Ascending aorta (tissue), 2 donors: ENCODE results near the gene DTWD2. TPM values are rescaled to one million over a fixed set of nuclear protein-coding genes. Genes with fewer than 3 reads are reported as not detected.
"Not testable (repeated sequence)": the region's sequence is repeated elsewhere in the genome, so short reads cannot be mapped to it uniquely, and the experiment has no call there.

Experiments
- DNase-seq, 2 donors: peaks; one replicate each; pipeline ENCODE4 v3.0.0-alpha.2; 2019; ENCODE audit warnings: low spot score in 2 of 2
- H3K27ac ChIP-seq, 2 donors: fragments of 200-600 bp; sonication (generic); one replicate each; pipeline ENCODE4 v1.5.1; 2016 to 2017; ENCODE audit warnings: mild to moderate bottlenecking in 1 of 2
- H3K27me3 ChIP-seq: fragments of 200-600 bp; sonication (generic); one replicate; pipeline ENCODE4 v1.5.1; 2017
- H3K36me3 ChIP-seq, 2 donors: fragments of 200-600 bp; sonication (generic); one replicate each; pipeline ENCODE4 v1.5.1; 2016
- H3K4me1 ChIP-seq, 2 donors: fragments of 200-600 bp; sonication (generic); one replicate each; pipeline ENCODE4 v1.5.1; 2016 to 2017; ENCODE audit warnings: mild to moderate bottlenecking in 1 of 2
- H3K4me3 ChIP-seq, 2 donors: fragments of 200-600 bp; sonication (generic); one replicate each; pipeline ENCODE4 v1.5.1; 2016 to 2017; ENCODE audit warnings: mild to moderate bottlenecking in 1 of 2
- H3K9me3 ChIP-seq, 2 donors: fragments of 200-600 bp; sonication (generic); one replicate each; pipeline ENCODE4 v1.5.1; 2016
- intact Hi-C: fragments of 100-400 bp; cut with DNase I; formaldehyde crosslinking; loops from one replicate; pipeline ENCODE4 v1.15.1; 2023
- total RNA-seq: library from RNA; depleted of rRNA; stranded (reverse); fragments of >200 nt; gene quantifications from one replicate; pipeline ENCODE4 v1.1.0, GENCODE V29; 2016
- TF ChIP-seq, protein P1 (sequence below), 3 experiments: fragments of 200-600 bp in 2 of 3; fragments of 450-650 bp in 1 of 3; sonication (generic) in 2 of 3; IDR thresholded peaks; one replicate each; pipeline ENCODE4 v1.5.1; 2016 to 2019; ENCODE audit warnings: antibody characterized with exemption in 3 of 3, mild to moderate bottlenecking in 1 of 3, moderate library complexity in 1 of 3

DTWD2 gene
- total RNA-seq, 1 donor from 2014 or later = 0.11 TPM

DNA sequence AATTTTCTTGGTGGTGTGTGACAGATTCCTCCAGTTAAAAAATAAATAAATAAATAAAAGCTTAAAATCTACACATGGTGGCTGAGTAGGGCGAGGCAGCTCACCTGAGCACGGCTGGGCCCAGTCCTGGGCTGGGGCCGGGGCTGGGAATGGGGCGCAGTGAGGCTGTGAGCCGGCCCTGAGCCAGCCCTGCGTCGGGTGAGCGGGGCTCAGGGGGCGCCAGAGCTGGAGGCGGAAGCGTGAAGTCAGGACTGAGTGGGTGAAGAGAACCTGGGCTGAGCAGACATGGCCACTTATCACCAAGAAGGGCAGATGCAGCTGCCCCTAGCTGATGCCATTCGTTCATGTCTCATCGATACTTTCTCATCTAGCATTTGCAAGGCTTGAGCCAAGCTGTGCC is 22.8 kb upstream of the DTWD2 start:
- Histone ChIP-seq H3K4me3 (no peak overlapping the region), H3K36me3 (no peaks in the 10 kb centered on the region), H3K4me1 (no peaks in the 10 kb centered on the region), H3K27ac (no peak overlapping the region), H3K27me3 (no peaks in the 10 kb centered on the region), H3K9me3 (no peaks in the 10 kb centered on the region)
- no peak for DNase-seq
- intact Hi-C loops = no loop called here
- TF ChIP-seq, protein P1, sequence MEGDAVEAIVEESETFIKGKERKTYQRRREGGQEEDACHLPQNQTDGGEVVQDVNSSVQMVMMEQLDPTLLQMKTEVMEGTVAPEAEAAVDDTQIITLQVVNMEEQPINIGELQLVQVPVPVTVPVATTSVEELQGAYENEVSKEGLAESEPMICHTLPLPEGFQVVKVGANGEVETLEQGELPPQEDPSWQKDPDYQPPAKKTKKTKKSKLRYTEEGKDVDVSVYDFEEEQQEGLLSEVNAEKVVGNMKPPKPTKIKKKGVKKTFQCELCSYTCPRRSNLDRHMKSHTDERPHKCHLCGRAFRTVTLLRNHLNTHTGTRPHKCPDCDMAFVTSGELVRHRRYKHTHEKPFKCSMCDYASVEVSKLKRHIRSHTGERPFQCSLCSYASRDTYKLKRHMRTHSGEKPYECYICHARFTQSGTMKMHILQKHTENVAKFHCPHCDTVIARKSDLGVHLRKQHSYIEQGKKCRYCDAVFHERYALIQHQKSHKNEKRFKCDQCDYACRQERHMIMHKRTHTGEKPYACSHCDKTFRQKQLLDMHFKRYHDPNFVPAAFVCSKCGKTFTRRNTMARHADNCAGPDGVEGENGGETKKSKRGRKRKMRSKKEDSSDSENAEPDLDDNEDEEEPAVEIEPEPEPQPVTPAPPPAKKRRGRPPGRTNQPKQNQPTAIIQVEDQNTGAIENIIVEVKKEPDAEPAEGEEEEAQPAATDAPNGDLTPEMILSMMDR (IDR thresholded peaks at IDR 0.05) = no peak

GRCh38 chr5:119010206-119010605 is 21.9 kb upstream of the DTWD2 start:
- Histone ChIP-seq H3K36me3 (no peaks in the 10 kb centered on the region), H3K4me3 (no peak overlapping the region), H3K9me3 (no peaks in the 10 kb centered on the region), H3K27ac (no peak overlapping the region), H3K4me1 (no peaks in the 10 kb centered on the region), H3K27me3 (no peaks in the 10 kb centered on the region)
- DNase-seq = no peak
- intact Hi-C loops = no loop called here
- TF ChIP-seq, protein P1 (IDR thresholded peaks at IDR 0.05) = no peak

- TF ChIP-seq, protein P1 (IDR thresholded peaks at IDR 0.05) = no peak
- intact Hi-C loops = no loop called here
- no peak for DNase-seq
- Histone ChIP-seq H3K27ac (no peak overlapping the region), H3K9me3 (no peaks in the 10 kb centered on the region), H3K4me3 (no peak overlapping the region), H3K27me3 (no peaks in the 10 kb centered on the region), H3K36me3 (no peaks in the 10 kb centered on the region), H3K4me1 (no peaks in the 10 kb centered on the region)
Observed at GRCh38 chr5:119009131-119009530, 20.8 kb upstream of the DTWD2 start.

DNA sequence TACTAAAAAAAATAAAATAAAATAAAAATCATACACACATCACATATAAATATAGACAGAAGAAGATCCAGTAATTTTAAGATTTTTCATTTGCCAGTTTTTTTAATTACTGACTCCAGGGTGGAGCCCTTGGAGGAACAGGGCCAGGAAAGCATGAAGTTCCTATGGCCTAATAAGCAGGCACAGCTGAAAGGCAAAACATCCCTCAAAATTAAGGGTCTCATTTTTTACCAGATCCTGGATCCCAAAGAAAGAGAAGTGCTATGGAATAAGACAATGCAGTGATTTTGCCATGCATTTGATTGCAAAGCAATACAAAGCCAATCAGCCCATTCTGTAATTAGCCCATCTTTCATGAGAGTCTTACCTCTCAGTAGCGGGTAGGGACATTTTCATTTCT is 11.3 kb upstream of the DTWD2 start:
- Histone ChIP-seq H3K4me1 (no peaks in the 10 kb centered on the region), H3K27me3 (no peaks in the 10 kb centered on the region), H3K4me3 (no peak overlapping the region), H3K36me3 (no peaks in the 10 kb centered on the region), H3K27ac (no peak overlapping the region), H3K9me3 (no peaks in the 10 kb centered on the region)
- DNase-seq = no peak
- intact Hi-C loops = no loop called here
- TF ChIP-seq, protein P1 (IDR thresholded peaks at IDR 0.05) = no peak

GRCh38 chr5:118998861-118999260 is 10.5 kb upstream of the DTWD2 start:
- H3K4me3 ChIP-seq, H3K36me3 ChIP-seq, H3K4me1 ChIP-seq, H3K9me3 ChIP-seq, DNase-seq, H3K27ac ChIP-seq, intact Hi-C loops, H3K27me3 ChIP-seq: not testable (repeated sequence)

DNA sequence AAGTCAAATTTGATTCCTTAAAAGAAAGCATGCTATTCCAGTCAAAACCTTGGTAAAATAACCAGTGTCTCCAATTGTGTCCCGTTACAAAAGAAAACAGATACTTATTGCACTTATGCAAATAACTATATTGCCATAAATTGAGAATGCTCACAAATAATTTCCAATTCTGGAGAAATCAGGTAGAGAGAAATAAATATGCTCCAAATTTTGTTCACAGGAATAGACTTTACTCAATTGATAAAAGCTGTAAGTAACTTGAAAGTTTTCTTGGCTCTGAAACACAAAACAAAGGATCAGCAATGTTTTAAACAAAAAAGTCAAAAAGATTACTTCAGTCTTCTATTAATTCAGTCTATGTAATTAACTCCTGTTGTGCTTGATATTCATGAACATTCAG is 7.8 kb upstream of the DTWD2 start:
- Histone ChIP-seq H3K27ac (no peak overlapping the region), H3K4me3 (no peak overlapping the region), H3K27me3 (no peaks in the 10 kb centered on the region), H3K4me1 (no peaks in the 10 kb centered on the region), H3K36me3 (no peaks in the 10 kb centered on the region), H3K9me3 (no peaks in the 10 kb centered on the region)
- intact Hi-C loops = no loop called here
- TF ChIP-seq, protein P1 (IDR thresholded peaks at IDR 0.05) = no peak
- no peak for DNase-seq
